Right cardiac atrium (tissue), 5 donors: ENCODE results near the gene RAP1GDS1. TPM values are rescaled to one million over a fixed set of nuclear protein-coding genes. Genes with fewer than 3 reads are reported as not detected.

Experiments
- ATAC-seq, 2 donors: fragments of 200-7000 bp; cut with Tn5 transposase; one replicate each; pipeline versions ENCODE4 v1.8.0 to v1.9.1; 2020; ENCODE audit warnings: moderate library complexity in 2 of 2, mild to moderate bottlenecking in 1 of 2
- DNase-seq, 3 donors: peaks; one replicate each; pipeline ENCODE4 v3.0.0-alpha.2; 2020
- H3K27ac ChIP-seq: one replicate; pipeline ENCODE4 v1.5.1; 2013; ENCODE audit warnings: mild to moderate bottlenecking, low read length, control low read depth, moderate library complexity
- H3K27me3 ChIP-seq: one replicate; pipeline ENCODE4 v1.6.1; 2013; ENCODE audit not compliant: control insufficient read depth, insufficient read depth
- H3K4me1 ChIP-seq: one replicate; pipeline ENCODE4 v1.6.1; 2013; ENCODE audit warnings: low read length; ENCODE audit not compliant: control insufficient read depth, insufficient read depth
- H3K4me3 ChIP-seq: one replicate; pipeline ENCODE4 v1.5.1; 2013; ENCODE audit warnings: low read length, control low read depth
- H3K9me3 ChIP-seq: one replicate; pipeline ENCODE4 v1.6.1; 2013; ENCODE audit warnings: low read length; ENCODE audit not compliant: control insufficient read depth
- WGBS: extraction: QIAGEN DNeasy Blood & Tissue Kit; methylation state at CpG from one replicate; pipeline ENCODE4 v1.1.7; 2013; 5-methylcytosine and 5-hydroxymethylcytosine counted together
- intact Hi-C, 4 donors: fragments of 100-400 bp; cut with DNase I; formaldehyde crosslinking; loops; one replicate each; pipeline versions ENCODE4 v1.11.0 to v1.14.0; 2022 to 2023
- polyA plus RNA-seq: library from polyadenylated mRNA; stranded (reverse); fragments of 200-250 nt; gene quantifications from one replicate; pipeline ENCODE4 v1.2.3, GENCODE V29; 2013
- total RNA-seq, 4 donors: library from RNA; stranded (reverse); fragmentation: NEBNext Ultra II Directional; extraction: Animal tissue kit (Norgen Biotek cat#: 25700); gene quantifications; one replicate each; pipeline ENCODE4 v1.2.1, GENCODE V29; 2021
- donor health status: healthy with polysubstance abuse.
- donor health status: DM: no; HTN: yes; CAD: no.
- donor health status: DM: no; HTN: no; CAD: no.
- donor health status: DM: no; HTN: yes; CAD: no; lungs with severe emphysema.
- donor health status: DM: yes; HTN: yes; CAD: no.

The RAP1GDS1 gene
- total and polyA plus RNA-seq, 5 donors = 5.0 to 14.8 (median 11.6) TPM

DNA sequence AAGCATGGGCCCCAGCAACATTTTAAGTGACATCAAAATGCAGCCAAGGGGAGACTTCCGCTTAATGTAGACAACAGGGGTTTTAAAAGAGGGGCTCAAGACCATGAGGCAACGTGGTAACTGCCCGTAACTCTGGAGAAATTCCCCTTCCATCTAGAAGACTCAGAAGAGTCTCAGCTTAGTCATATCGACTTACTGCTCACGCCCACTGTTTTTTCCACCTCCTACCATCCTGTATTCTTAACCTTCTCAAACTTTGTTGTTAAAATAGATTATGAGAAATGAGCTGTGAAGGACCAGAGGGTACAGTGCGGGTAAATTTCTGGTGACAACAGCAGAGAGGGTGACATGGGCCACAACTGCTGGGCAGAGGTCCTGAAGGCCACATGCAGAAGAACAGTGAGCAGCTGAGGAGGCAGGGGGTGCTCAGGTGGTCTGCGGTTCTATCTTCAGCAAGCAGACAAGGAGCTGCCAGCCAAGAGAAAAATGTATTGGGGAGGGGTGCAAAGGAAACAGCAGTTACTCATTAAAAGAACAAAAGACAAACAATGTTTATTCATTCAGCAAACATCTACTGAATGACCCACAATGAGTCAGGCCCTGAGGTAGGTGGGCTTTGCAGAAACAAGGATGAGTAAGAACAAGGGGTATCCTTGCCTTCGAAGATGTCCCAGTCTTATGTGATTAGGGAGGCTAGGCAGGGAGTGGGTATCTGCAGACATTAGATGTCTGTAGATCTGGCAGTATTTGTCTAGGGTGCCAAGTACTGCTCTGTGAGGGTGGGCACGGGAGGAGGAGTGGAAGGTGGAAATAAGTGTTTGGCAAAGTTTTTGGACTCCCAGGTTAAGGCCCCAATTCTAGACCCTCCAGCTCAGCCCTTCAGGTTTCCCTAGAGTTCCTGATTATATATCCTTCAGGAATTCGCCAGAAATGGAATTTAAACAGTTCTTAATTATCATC is 221.9 kb downstream of the RAP1GDS1 start:
- Histone ChIP-seq H3K27me3 (no peaks in the 10 kb centered on the region), H3K9me3 (no peaks in the 10 kb centered on the region), H3K4me1 (no peaks in the 10 kb centered on the region), H3K27ac (no peak overlapping the region), H3K4me3 (no peak overlapping the region)
- ATAC-seq (no peak), DNase-seq (no peak)
- WGBS = 95% methylated on average over 10 of the region's 10 CpGs
- intact Hi-C loops = no loop called here

DNA sequence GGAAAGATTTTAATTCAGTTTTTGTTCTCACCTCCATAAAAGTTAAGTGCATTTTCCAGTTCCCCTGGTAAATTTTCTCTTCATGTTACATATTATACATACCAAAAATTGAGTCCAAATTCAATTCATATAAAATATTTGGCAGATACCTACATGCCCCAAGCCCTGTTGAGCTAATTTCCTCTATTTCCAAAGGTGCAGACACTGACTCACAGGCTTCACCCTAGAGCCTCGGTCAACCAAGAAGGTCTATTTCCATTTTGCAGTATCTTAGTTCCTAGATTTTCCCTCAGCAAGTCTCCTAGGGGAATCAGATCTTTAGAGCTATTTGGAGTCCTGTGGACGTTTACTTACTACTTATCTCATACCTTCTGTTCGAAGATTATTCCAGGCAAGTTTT is 222.8 kb downstream of the RAP1GDS1 start:
- 79% methylated on average over 3 of the region's 3 CpGs for WGBS
- DNase-seq (no peak), ATAC-seq (no peak)
- Histone ChIP-seq H3K4me3 (no peak overlapping the region), H3K27ac (no peak overlapping the region), H3K9me3 (no peaks in the 10 kb centered on the region), H3K4me1 (no peaks in the 10 kb centered on the region), H3K27me3 (no peaks in the 10 kb centered on the region)
- intact Hi-C loops = no loop called here

GRCh38 chr4:98485816-98486345 is 224.7 kb downstream of the RAP1GDS1 start:
- no peak for ATAC-seq
- Histone ChIP-seq H3K9me3 (no peaks in the 10 kb centered on the region), H3K27ac (no peak overlapping the region), H3K4me1 (no peaks in the 10 kb centered on the region), H3K4me3 (no peak overlapping the region), H3K27me3 (no peaks in the 10 kb centered on the region)
- intact Hi-C loops = no loop called here
- no peak for DNase-seq
- 93% methylated on average over 7 of the region's 7 CpGs for WGBS

DNA sequence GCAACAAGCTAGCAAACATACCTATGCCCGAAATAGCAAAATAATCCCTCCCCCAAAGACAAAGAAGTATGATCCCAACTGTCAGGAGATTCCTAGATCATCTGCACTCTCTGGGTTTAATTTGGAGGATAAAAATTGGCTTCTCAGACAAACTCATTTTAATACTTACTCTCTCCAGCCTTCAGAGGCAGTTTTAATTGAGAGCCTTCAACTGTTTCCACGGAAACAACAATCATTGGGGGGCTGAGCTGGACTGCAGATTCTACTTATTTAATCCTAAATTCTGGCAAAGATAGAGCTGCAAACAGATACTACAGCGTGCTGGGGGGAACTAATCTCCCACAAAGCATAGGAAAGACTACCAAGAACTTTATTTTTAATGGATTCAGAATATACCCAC is 229.1 kb downstream of the RAP1GDS1 start:
- H3K27me3 ChIP-seq = no peaks in the 10 kb centered on the region

DNA sequence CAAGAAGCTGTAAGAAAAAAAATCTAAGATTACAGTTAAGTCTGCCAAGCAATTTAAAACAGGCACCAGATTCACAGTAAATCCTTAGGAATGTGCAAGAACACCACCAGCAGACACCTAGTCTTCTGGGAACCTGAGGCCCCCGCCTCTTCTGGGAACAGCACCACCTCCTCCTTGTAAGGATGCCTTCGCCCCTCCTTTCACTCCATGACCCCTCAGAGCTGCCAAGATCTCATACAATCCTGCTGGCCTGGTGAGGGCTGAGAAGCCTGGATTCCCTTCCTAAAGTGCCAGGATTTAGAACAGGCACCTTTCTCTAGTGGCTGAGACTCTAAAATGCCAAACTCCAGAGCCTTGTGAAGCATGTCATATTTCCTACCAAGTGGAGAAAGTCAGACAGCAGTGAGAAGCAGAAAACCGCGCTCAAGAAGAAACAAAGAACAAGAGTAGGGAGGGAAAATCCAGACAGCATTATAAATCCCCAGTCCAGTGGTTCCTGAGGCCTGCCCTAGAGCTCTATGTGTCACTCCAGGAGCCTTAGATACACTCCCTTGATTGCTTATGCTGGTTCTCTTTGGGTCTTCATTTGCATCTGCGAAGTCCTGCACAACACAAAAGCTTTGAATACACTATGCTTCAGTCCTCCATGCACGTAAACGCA is 230.8 kb downstream of the RAP1GDS1 start:
- DNase-seq (no peak), ATAC-seq (no peak)
- intact Hi-C loops = no loop called here
- no peak overlapping the region for H3K4me3 ChIP-seq
- no peaks in the 10 kb centered on the region for H3K4me1 ChIP-seq
- H3K27ac ChIP-seq = no peak overlapping the region
- no peaks in the 10 kb centered on the region for H3K27me3 ChIP-seq
- 96% methylated on average over 7 of the region's 7 CpGs for WGBS
- H3K9me3 ChIP-seq = no peaks in the 10 kb centered on the region

More for the DNA sequence above, 229.1 kb downstream of the RAP1GDS1 start:
- no peak for DNase-seq
- intact Hi-C loops = no loop called here
- no peak overlapping the region for H3K27ac ChIP-seq
- H3K4me1 ChIP-seq = no peaks in the 10 kb centered on the region
- no peak overlapping the region for H3K4me3 ChIP-seq
- no peak for ATAC-seq
- H3K9me3 ChIP-seq = no peaks in the 10 kb centered on the region
- WGBS = 94% methylated on average over 3 of the region's 3 CpGs

- WGBS = 82% methylated on average over 4 of the region's 4 CpGs
- H3K27ac ChIP-seq = no peak overlapping the region
- no peaks in the 10 kb centered on the region for H3K27me3 ChIP-seq
Measured at GRCh38 chr4:98493296-98493695, 232.1 kb downstream of the RAP1GDS1 start.

More at GRCh38 chr4:98493296-98493695, 232.1 kb downstream of the RAP1GDS1 start:
- no peaks in the 10 kb centered on the region for H3K4me1 ChIP-seq
- intact Hi-C loops = no loop called here
- ATAC-seq (no peak), DNase-seq (no peak)
- H3K4me3 ChIP-seq = no peak overlapping the region
- H3K9me3 ChIP-seq = no peaks in the 10 kb centered on the region

Other genes with a start within 250 kb of the RAP1GDS1 start
- under 1 TPM in 3 of 4 donors, not detected in 1; 0.26 to 0.74 (median 0.40) TPM for gene STPG2, start 117.9 kb upstream of the RAP1GDS1 start, total RNA-seq
- gene STPG2, start 117.9 kb upstream of the RAP1GDS1 start, polyA plus RNA-seq = not detected